OCI-LY7 (cell line): ENCODE results near the gene HMGCLL1. TPM values are rescaled to one million over a fixed set of nuclear protein-coding genes. Genes with fewer than 3 reads are reported as not detected.

Experiments used
- BruUV-seq: library from RNA; stranded (reverse); fragments of 400-500 nt; replicated peaks from 2 replicates; lab custom pipeline; 2021; lab: Mats Ljungman, UMichigan
- CTCF ChIA-PET: fragments of 300-600 bp; sonication (Branson Sonifier 250); formaldehyde crosslinking; loops from one replicate; lab custom pipeline; 2022; ENCODE audit warnings: antibody characterized with exemption; ENCODE audit not compliant: unreplicated experiment; lab: Charles Lee
- POLR2A ChIA-PET: fragments of 300-600 bp; sonication (Branson Sonifier 250); formaldehyde crosslinking; loops from one replicate; lab custom pipeline; 2022; ENCODE audit warnings: antibody characterized with exemption; lab: Charles Lee
- DNase-seq: peaks from one replicate; pipeline ENCODE4 v3.0.0-alpha.2; 2015; ENCODE audit warnings: low spot score
- H2AFZ ChIP-seq: fragments of 200-600 bp; sonication (generic), shearing (Covaris generic); 2 replicates; pipeline ENCODE4 v1.6.1; 2014; ENCODE audit warnings: mild to moderate bottlenecking, antibody characterized with exemption, low read length, moderate library complexity
- H3K27ac ChIP-seq: fragments of 200-600 bp; sonication (generic); 2 replicates; pipeline ENCODE4 v1.5.1; 2014; ENCODE audit warnings: mixed run types, low read depth, mild to moderate bottlenecking, moderate library complexity, low read length, inconsistent platforms; ENCODE audit not compliant: poor library complexity, severe bottlenecking
- H3K36me3 ChIP-seq: fragments of 200-600 bp; sonication (generic); 2 replicates; pipeline ENCODE4 v1.6.1; 2014; ENCODE audit warnings: mild to moderate bottlenecking, antibody characterized with exemption, low read length, moderate library complexity, mixed read lengths; ENCODE audit not compliant: insufficient read depth
- H3K4me1 ChIP-seq: fragments of 200-600 bp; sonication (generic); 2 replicates; pipeline ENCODE4 v1.5.1; 2014; ENCODE audit warnings: mild to moderate bottlenecking, low read length; ENCODE audit not compliant: insufficient read depth, poor library complexity, severe bottlenecking
- H3K4me2 ChIP-seq: fragments of 200-600 bp; sonication (generic); 2 replicates; pipeline ENCODE4 v1.6.1; 2014; ENCODE audit warnings: mild to moderate bottlenecking, low read length
- H3K4me3 ChIP-seq: fragments of 200-600 bp; sonication (generic); 2 replicates; pipeline ENCODE4 v1.5.1; 2014; ENCODE audit warnings: mild to moderate bottlenecking, low read depth, low read length; ENCODE audit not compliant: poor library complexity, severe bottlenecking
- H3K79me2 ChIP-seq: fragments of 200-600 bp; sonication (generic); 2 replicates; pipeline ENCODE4 v1.6.1; 2016; ENCODE audit warnings: low read depth, mild to moderate bottlenecking, low read length, moderate library complexity, mixed read lengths; ENCODE audit not compliant: insufficient read depth
- H3K9me2 ChIP-seq: fragments of 200-600 bp; sonication (generic); 2 replicates; pipeline ENCODE4 v1.6.1; 2016; ENCODE audit warnings: mild to moderate bottlenecking, low read length, mixed read lengths; ENCODE audit not compliant: insufficient read depth
- H3K9me3 ChIP-seq: fragments of 200-600 bp; sonication (generic); 2 replicates; pipeline ENCODE4 v1.6.1; 2014; ENCODE audit warnings: mild to moderate bottlenecking, mixed run types, low read length, mixed read lengths
- H4K20me1 ChIP-seq: fragments of 200-600 bp; sonication (generic); 2 replicates; pipeline ENCODE4 v1.6.1; 2014; ENCODE audit warnings: mild to moderate bottlenecking, antibody characterized with exemption, low read length, moderate library complexity, mixed read lengths; ENCODE audit not compliant: insufficient read depth
- CTCF ChIP-seq: fragments of 200-600 bp; sonication (generic); conservative IDR thresholded peaks from 2 replicates; pipeline ENCODE4 v1.5.1; 2014; ENCODE audit warnings: mild to moderate bottlenecking, antibody characterized with exemption, low read length, moderate library complexity, mixed read lengths
- EZH2phosphoT487 ChIP-seq: fragments of 200-600 bp; sonication (generic); IDR thresholded peaks from 2 replicates; pipeline ENCODE4 v1.6.1; 2018; ENCODE audit warnings: low read depth, borderline replicate concordance, mild to moderate bottlenecking, mixed run types, antibody characterized with exemption, low read length, moderate library complexity, mixed read lengths
- intact Hi-C: fragments of 100-400 bp; cut with micrococcal nuclease; formaldehyde crosslinking; loops from one replicate; pipeline ENCODE4 v1.10.0; 2022; ENCODE audit not compliant: unreplicated experiment
- total RNA-seq, 2 experiments: library from RNA; depleted of rRNA in 1 of 2; stranded (reverse); fragments of >200 nt in 1 of 2; shearing (Covaris generic) in 1 of 2; gene quantifications; 2 replicates each; pipeline ENCODE4 v1.2.3, GENCODE V29; 2014 to 2022

The HMGCLL1 gene
- total RNA-seq, 2 experiments from 2014 or later, result not detected

- Histone ChIP-seq H3K27ac (no peak overlapping the region), H4K20me1 (no peaks in the 10 kb centered on the region), H3K4me1 (no peaks in the 10 kb centered on the region), H3K4me3 (no peak overlapping the region), H2AFZ (no peak overlapping the region), H3K9me3 (no peaks in the 10 kb centered on the region), H3K4me2 (no peak overlapping the region), H3K9me2 (no peaks in the 10 kb centered on the region), H3K79me2 (no peaks in the 10 kb centered on the region), H3K36me3 (no peaks in the 10 kb centered on the region)
- CTCF ChIA-PET, result no interaction called here
- intact Hi-C loops, result no loop called here
- no TSS peak for BruUV-seq
- TF ChIP-seq CTCF (no peak), EZH2phosphoT487 (no peak)
- DNase-seq, result no peak
- POLR2A ChIA-PET, result interaction anchor here (0.8 to 1.3 kb wide), 2 partner anchors 9 to 150 kb away, joined by 3 read pairs; no protein-coding TSS in a partner anchor
These were observed 15.4 kb upstream of the HMGCLL1 start for GRCh38 chr6:55594442-55594841.

GRCh38 chr6:55584654-55585354, 5.8 kb upstream of the HMGCLL1 start:
- Histone ChIP-seq H4K20me1 (no peaks in the 10 kb centered on the region), H3K9me2 (no peaks in the 10 kb centered on the region), H3K27ac (no peak overlapping the region), H3K36me3 (no peaks in the 10 kb centered on the region), H3K9me3 (no peaks in the 10 kb centered on the region), H3K79me2 (no peaks in the 10 kb centered on the region), H2AFZ (no peak overlapping the region), H3K4me3 (no peak overlapping the region), H3K4me1 (no peaks in the 10 kb centered on the region), H3K4me2 (no peak overlapping the region)
- no peak for DNase-seq
- POLR2A ChIA-PET, result interaction anchor here (0.6 kb wide), 1 partner anchor 1063 kb away, joined by 3 read pairs; no protein-coding TSS in a partner anchor
- no TSS peak for BruUV-seq
- CTCF ChIA-PET, result no interaction called here
- intact Hi-C loops, result no loop called here
- TF ChIP-seq EZH2phosphoT487, result no peak
- no peak for TF ChIP-seq CTCF

GRCh38 chr6:55576811-55577210, 2.2 kb downstream of the HMGCLL1 start:
- no peaks in the 10 kb centered on the region for H4K20me1 ChIP-seq
- CTCF ChIA-PET, result no interaction called here
- BruUV-seq, result no TSS peak

More at GRCh38 chr6:55576811-55577210, 2.2 kb downstream of the HMGCLL1 start:
- H3K9me2 ChIP-seq, result no peaks in the 10 kb centered on the region
- no peaks in the 10 kb centered on the region for H3K36me3 ChIP-seq
- no peak overlapping the region for H3K4me3 ChIP-seq
- H3K79me2 ChIP-seq, result no peaks in the 10 kb centered on the region
- H3K9me3 ChIP-seq, result peaks cover 7% of the 10 kb centered on the region; the same call in 1 of the 2 replicates
- TF ChIP-seq EZH2phosphoT487 (no peak), CTCF (no peak)
- no peaks in the 10 kb centered on the region for H3K4me1 ChIP-seq
- H3K27ac ChIP-seq, result no peak overlapping the region
- DNase-seq, result no peak
- intact Hi-C loops, result no loop called here
- POLR2A ChIA-PET, result no interaction called here
- no peak overlapping the region for H3K4me2 ChIP-seq
- no peak overlapping the region for H2AFZ ChIP-seq
